Glomerular visceral epithelial cell (primary cell): Measurements from ENCODE around the gene KCNQ2.

Experiments used
- DNase-seq: peaks from one replicate; pipeline ENCODE4 v3.0.0-alpha.2; 2016; ENCODE audit errors: extremely low spot score

Gene KCNQ2

DNA sequence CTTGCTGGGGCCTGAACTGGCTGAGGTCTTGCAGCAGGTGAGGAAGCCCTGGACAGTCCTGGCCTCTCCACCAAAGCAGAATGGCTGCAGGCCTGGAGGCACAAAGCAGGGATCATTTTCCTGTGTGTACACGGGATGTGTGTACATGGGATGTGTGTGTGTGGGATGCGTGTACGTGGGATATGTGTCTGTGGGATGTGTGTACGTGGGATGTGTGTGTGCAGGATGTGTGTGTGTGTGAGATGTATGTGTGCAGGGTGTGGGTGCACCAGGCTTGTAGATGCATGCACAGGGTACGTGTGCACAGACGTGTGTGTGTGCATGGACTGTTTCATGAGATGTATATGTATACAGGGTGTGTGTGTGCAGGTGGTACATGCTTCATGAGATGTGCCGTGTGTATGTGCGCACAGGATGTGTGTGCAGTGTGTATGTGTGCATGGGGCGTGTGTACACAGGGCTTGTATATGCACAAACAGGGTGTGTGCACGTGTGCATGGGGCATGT, 103.4 kb downstream of the KCNQ2 start:
- no peak for DNase-seq

DNA sequence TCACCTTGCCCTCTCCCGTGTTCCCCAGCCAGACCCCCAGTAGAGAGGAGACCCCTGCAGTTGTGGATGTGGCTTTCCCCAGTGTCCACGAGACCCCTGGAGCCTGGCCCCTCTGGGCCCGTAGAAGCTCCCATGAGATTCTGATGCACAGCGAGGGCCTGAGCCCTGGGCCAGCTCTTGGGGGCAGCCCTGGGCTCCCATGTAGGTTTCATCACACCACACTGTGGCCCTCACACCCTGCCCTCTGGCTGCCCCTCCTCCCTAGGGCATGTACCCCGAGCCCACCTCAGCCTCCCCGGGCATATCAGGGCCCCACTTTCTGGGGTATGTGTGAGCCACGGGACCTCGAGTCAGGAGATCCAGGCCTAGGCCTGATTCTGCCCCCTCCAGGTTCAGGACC, 104.3 kb downstream of the KCNQ2 start:
- no peak for DNase-seq

DNA sequence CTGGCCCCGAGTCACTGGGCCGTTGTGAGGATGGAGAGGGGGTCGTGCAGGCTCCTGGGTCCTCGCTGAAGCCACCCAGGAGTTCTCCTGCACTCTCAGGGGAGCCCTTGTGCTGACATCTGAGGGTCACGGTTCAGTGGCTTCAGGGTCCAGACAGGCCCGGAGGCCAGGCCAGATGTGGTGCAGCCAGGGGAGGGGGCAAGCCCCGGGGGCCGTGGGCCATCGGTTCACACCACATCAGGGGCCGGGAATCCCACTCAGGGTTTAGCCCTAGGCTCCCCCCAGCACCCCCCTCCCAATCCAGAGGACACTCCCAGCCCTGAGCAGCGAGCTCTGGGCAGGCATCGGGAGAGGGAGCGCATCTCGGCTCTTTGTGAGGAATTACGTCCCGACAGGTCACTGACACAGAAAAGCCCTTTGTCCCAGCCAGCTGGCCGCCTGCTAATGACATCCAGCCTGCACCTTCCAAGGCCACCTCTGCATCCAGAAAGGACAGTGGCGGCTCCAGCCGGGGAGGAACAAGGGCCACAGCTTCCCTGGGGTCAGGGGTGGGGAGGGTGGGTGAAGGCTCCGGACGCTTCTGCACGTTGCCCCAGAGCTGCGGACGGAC, 104.9 kb downstream of the KCNQ2 start:
- DNase-seq = no peak

DNA sequence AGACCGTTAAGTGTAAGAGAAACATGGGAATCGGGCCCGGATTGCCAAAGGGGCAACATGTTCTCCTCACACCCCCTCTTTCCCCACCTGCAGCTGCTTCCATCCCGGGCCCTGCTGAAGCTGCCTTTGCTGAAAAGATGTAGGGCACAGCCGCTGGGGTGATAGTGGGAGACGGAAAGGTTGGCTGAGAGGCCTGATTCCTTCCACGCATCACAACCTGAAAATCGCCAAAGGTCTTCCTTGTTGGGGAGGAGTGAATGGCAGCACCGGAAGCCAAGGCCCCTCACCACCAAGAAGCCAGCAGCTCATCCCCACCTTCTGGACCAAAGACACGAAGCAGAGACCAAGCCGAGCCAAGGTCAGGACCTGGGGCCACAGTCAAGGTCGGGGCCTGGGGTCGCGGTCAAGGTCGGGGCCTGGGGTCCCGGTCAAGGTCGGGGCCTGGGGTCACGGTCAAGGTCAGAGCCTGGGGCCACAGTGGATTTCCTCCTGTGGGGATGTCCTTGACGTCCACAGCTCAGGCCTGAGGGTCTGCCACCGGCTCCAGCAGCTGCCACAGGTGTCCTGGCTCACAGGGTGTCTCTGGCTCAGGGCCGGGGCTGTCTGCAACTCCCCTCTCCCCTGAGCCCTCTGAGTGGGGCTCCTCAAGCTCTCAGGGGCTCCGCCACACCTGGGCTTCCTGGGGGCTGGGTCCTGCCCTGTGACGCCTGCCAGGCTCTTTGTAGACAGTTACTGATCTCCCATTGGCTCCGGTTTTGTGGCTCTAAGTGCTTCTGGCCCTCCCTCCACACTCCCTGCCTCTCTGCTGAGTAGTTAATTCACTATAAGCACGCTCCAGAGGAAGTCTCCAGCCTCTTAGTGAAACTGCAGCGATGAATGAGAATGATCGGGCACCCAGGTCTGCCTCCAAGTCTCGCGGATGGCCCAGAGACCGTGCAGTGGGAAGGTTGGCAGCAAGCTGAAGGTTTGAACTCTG, 105.8 kb downstream of the KCNQ2 start:
- DNase-seq = no peak

DNA sequence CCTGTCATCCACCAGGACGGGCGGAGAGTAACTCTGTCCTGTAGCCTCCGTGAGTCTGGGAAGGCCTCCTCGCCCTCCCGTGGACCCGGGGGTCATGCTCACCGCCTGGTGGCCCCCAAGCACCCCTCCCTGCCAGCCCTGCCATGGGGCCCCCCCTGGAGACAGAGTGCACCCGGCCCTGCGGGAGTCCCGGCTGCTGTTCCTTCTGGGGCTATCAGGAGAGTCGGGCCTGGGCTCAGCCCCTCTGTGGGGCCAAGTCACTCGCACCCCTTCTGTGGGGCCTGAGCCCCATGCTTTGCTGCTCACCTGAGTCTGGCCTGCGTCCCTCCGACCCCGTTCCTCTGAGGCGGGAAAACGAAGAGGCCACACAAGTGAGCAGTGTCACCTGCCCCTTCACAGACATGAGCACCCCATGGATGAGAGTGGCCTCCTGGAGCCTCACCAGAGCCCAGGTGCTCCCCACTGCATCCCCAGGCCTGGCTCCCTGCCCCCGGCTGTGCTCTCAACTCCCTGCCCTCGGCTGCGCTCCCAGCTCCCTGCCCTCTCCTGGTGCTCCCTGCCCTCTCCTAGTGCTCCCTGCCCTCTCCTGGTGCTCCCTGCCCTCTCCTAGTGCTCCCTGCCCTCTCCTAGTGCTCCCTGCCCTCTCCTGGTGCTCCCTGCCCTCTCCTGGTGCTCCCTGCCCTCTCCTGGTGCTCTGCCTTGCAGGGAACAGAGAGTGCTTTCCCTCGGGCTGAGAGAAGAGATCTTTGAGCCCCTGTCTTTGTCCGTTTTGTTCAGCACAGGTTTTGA, 106.7 kb downstream of the KCNQ2 start:
- DNase-seq = no peak

DNA sequence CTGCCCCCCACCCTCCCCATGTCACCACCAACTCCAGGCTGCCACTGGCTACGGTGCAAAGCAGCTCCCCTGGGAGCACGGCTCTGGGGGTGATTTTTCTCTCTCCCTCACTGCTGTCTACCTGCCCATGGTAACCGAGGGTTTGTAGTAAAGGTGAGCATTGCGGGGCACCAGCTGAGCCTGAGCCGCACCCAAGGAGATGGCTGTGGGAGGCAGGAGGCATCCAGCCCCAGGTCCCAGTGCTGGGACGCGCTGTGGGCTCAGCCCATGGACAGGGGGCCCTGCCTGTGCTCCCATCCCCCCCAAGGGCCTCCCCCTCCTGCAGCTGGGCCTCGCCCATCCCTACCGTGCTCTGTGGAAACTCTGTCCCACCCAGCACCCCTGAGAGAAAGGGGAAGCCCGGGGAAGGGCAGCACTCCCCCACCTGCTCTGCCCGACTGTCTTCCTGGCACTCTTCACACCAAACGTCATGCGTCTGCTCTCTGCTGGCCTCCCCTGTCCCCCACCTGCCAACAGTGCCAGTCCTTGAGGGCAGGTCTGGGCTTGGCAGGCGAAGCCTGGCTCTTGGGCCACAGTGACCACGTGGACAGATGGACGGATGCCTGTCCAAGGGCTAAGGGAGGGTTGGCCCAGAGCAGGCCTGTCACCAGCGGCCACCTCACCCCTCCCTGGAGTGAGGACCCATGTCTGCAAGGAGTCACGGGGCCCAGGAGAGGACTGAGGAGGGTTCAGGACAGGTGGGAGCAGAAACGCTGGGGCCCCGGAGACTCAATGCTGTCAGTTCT, 107.5 kb downstream of the KCNQ2 start:
- DNase-seq = no peak

DNA sequence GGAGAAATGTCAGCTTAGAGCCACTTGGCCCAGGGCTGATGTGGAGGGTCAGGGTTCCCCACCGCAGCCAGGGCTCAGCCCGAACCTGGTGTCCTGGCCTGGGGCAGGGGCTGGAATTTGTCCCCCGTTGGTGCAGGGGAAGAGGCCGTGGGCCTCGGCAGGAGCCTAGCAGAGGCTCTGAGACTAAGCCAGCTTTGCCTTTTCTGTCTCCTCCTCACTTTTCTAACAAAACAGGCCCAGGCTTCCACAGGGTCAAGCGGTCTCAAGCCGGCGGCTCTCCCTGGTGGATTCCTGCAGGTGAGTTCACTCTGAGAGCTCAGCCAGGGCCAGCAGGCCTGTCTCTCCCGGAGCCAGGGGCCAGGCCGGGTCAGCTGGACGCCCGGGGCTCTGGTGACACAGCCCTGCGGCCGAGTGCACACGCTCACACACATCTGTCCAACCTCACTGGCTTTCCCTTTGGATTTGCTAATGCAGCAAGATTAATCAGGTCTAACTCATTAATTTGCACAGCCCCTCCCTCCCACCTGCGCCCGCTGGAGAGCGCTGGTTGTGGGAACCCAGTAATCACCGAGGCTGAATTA, 108.4 kb downstream of the KCNQ2 start:
- DNase-seq = no peak

DNA sequence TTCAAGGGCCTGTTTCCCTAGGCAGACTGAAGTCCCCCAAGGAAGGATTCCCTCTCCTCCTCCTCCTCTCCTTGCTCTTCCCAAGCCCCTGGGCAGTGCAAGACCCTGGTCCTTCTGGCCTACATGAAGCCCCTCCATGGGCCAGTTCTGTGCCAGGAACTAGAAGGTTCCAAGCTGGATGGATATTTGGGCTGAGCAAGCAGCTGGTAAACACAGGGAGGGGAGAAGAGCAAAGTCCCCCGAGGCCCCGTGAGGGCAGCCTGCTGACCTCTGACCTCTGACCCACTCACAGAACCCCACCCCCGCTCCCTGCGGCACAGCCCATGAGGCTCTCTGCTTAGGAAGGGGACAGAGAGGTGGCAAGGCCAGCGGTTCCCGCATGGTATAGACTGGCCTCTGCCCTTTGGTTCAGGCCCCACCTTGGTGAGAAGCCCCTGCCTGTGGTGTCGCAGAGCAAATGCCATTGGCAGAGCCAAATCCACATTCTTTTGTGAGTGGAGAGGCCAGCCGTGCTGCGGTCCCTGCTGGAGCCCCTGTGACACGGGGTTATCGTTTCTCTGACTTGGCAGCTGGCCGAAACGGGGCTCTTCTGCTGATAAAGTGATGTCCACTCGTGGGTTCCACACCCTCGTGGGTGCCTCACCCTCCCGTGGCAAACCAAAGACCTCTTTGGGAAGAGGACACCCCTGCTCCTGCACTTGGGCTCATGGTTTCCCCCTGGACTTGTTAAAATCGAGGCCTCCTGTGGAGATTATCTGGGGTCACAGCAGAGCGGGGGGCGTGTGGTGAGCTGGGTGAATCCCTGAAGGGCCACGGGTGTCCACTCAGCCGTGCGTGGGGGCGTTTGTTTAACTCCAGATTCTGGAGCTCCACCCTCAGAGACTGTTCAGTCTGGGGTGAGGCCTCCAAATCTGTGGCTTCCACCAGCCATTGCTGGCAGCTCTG, 109.2 kb downstream of the KCNQ2 start:
- no peak for DNase-seq

DNA sequence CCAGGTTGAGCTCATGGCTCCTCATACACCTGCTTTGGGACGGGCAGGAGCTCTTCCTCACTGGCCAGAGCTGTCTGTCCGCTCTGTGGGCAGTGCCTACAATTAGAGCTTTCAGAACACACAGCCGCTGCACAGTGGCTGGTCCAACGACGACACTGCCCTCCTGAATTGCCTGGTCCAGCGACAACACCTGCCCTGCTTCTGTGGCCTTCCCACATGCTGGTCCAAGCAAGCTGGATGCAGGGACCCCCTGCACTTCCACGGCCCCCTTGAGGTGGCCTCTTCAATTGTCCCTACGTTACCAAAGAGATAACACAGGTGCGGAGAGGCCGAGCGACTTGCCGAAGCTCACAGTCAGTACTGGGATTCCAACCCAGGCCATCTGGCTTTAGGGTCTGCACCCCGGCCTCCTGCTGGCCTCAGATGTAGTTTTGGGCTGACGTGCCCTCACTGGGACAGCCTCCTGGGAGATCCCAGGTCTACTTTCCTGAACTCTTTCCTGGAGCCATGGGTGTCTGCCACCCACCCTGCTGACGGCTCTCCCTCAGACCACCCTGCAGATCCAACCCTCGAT, 109.9 kb downstream of the KCNQ2 start:
- no peak for DNase-seq

DNA sequence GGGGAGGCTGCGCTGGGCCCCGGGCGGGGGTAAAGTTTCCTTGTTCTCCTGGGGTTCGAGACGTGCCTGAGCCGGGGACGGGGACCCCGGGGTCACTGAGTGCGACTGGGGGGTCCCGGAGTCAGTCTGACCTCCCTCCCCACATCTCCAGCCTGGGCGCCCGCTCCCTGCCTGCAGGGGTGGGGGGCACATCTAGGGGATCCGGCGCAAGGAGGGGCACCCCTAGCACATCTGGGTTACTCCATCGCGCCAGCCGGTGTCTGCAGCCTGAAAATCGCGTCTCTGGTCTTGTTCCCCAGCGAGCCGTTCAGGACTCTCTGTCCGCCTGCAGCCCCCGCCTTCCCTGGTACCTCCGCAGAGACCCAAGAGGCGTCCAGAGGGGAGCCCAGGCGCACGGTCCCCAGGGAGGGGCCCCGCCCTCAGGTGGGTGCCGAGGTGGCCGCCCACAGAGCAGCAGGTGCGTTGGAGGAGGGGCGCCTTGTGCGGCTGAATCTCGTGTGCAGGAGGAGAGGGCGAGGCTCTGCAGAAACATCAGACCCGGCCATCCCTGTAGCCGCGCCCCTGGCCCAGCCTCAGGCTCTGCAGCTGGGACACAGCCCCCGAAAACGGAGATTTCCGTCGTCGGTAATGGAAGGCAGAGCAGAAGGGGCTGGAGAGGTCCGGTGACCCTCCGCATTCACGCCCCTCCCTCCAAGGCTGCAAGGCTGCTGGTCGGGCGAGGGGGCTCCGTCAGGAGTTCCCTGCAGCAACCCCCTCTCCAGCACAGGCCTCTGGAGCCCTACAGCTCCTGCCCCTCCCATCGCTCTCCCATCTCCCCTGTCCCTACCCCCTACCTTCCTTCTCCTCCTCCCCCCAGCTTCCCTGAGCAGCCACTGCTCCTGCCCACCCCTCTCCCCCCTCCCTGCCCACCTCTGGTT, 110.7 kb downstream of the KCNQ2 start:
- DNase-seq = no peak

DNA sequence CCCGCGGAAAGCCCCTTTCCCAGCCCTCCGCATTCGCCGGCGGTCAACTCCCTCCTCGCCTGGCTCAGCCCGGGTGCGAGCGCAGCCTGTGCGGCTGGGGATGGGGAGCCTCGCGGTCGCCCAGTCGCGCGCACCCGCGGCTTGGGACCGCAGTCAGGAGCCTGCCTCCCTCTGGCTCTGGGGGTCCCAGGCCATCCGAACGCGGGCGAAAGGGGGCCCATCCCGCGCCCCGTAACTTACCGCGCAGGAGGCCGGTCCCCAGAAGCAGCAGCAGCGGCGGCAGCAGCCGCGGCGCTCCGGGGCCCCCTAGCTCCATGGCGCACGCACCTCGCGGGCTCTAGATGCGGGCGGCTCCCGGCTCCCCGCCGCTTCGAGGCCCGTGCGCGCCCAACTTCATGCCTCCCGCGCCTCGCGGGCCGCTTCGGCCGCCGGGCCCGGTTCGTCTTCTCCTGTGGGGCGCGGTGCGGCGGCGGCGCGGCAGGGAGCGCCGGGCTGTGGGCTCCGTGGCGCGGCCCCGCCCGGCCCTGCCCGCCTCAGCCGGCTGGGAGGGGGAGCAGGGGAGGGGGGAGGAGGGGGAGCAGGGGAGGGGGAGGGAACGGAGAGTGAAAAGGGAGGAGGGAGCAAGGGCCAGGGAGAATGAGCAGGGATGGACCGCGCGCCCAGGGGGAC, 111.5 kb downstream of the KCNQ2 start, which contains the start of gene CHRNA4:
CHRNA4 (minus strand) TSS at position 500 of the 669 bp plus-strand sequence; CDS start at position 316, 184 bp downstream.
- DNase-seq = no peak

DNA sequence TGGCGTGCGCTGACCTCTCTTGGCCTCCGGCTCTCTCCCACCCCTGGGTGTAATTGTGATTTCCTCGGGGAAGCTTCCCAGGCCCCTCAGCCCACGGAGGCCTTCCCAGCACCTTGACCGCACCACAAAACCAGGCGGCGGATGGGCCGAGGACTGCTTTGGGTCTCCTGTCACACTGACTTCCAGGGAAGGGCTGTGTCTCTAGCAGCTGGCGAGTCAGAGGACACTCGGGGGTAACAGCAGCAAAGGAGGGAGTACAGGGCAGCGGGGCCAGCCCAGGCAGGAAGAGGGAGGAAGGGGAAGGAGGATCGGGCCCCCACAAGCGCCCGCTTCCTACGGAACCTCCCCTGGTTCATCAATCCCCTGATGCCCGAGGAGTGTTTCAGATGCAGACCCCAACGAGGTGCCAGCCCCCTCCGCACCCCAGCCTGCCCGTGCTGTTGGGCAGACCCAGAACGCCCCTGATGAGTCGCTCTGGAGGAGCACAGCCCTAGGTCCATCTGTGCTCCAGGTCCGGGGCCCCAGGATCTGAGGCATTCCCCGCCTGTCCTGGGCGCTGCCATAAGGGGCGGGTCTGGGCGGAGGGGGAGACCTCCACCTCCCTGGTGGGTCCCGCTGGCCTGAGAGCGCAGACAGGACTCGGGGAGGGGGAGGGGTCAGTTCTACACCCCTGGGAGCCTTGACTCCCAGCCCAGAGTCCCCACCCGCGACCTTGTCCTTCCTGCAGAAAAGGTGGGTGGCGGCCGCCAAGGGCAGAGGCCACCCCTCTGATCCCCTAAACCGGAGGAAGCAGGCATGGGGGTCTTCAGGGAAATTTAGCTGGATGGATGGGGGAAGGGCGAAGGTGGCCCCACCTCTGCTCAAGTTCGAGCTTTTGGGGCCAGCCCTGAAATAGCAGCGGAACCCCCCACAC, 112.3 kb downstream of the KCNQ2 start:
- DNase-seq = no peak

DNA sequence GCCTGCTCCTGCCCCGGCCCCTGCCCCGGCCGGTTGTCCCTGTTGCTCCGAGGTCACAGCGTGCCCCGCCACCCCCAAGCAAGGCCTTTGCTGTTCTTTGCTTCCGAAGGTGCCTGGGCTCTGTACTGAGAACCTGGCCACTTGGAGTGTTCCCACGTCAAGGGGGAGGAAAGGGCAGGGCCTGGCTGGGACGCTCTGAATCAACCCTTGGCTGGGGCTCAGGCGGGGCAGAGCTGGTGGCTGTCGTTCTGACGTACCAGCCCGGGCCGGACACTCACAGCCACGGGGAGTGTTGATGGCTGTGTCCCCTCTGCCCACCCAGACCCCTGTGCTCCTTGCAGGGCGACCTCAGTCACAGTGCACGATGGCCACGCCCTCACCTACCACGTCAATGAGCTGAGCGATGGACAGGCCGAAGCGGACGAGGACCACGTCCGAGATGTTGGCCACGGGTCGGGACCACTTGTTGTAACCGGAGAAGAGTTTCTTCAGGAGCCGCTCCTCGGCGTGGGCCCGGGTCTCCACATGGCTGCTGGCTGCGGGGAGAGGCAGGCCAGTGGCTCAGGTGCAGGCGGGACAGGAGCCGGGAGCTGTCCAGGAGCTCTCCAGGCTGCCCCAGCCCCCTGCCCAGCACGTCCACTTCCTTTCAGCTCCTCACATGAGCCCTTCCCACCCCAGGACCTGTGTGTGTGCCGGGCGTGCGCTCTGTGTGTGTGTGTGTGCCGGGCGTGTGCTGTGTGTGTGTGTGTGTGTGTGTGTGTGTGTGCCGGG, 113.1 kb downstream of the KCNQ2 start:
- no peak for DNase-seq

DNA sequence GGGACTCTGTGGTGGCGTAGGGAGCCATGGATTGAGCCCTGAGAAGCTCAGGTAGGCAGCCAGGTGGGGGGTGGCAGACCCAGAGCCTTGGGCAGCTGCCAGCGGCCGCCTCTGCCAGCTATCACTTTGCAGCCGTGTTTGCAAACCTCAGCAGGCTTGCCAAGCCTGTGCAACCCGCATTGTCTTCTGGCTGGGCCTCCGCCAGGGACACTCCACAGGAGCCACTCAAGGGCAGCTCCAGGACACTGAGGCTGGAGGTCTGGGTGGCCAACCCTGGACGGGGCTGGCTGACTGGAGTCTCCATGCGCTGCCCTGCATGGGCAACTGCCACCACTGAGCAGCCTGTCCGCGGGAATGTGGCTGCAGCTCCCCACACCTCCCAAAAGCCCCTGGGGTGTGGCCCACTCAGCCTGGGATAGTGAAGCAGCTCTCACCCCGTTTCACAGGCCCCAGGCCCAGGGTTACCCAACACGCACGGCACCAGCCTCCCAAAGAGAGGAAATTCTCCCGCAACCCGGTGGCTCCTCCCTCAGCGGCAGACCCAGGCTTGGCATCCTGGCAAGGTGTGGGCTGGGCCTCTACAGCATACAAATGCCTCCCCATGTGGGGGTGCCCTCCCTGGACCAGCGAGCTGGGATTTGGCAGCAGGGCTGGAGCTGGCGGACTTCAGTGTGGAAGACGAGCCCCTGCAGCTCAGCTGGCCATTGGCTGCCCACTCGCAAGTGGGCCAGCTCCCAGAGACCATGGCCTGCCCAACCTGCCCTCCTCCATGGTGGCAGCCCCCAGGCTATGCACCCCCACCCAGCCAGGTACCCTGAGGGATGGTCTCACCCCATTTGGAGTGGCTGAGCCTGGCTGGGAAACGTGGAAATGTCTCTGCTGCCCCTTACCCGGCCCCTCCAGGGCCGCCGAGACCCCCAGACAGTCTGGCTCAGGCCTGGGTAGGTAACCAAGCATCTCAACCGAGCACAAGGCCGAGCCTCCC, 114.2 kb downstream of the KCNQ2 start:
- DNase-seq = no peak
